MM.1S (cell line): ENCODE data around the gene SLC6A19.
"Not testable (repeated sequence)": the region's sequence is repeated elsewhere in the genome, so short reads cannot be mapped to it uniquely, and the experiment has no call there.

Experiments
- CTCF ChIP-seq: fragments of 300-600 bp; sonication (generic); IDR thresholded peaks from 2 replicates; pipeline ENCODE4 v1.5.1; 2016; ENCODE audit warnings: antibody characterized with exemption, low read length, mixed read lengths
- EZH2 ChIP-seq: fragments of 300-600 bp; sonication (generic); optimal IDR thresholded peaks from 2 replicates; pipeline ENCODE3; 2017; ENCODE audit warnings: low read depth, mild to moderate bottlenecking, antibody characterized with exemption, low read length, mixed read lengths
- EZH2phosphoT487 ChIP-seq: fragments of 300-600 bp; sonication (generic); IDR thresholded peaks from 2 replicates; pipeline ENCODE4 v1.6.1; 2018; ENCODE audit warnings: antibody characterized with exemption, low read length

- TF ChIP-seq CTCF, EZH2phosphoT487, EZH2: not testable (repeated sequence)
These were observed 27.6 kb downstream of the SLC6A19 start for GRCh38 chr5:1229023-1229422.
